ENCODE measurements around the gene SPDYE6.
"Not testable (repeated sequence)": the region's sequence is repeated elsewhere in the genome, so short reads cannot be mapped to it uniquely, and the experiment has no call there.

DNA sequence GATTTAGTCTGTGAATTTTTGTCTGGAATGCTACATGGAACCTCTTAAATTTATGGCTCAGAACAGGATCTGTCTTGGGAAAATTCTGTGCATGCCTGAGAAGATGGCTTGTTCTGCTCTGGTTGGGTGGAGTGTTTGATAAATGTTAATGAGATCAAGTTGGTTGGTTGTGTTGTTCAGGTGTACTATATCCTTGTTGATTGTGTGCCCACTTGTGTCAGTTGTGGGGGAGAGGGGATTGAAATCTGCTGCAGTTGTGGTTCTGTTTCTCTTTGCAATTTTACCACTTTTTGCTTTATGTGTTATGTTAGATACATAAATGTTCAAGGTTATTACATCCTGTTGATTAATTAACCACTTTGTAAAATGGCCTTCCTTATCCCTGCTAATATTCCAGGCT, 13.8 kb upstream of the SPDYE6 start:
- TF ChIP-seq, protein P1, sequence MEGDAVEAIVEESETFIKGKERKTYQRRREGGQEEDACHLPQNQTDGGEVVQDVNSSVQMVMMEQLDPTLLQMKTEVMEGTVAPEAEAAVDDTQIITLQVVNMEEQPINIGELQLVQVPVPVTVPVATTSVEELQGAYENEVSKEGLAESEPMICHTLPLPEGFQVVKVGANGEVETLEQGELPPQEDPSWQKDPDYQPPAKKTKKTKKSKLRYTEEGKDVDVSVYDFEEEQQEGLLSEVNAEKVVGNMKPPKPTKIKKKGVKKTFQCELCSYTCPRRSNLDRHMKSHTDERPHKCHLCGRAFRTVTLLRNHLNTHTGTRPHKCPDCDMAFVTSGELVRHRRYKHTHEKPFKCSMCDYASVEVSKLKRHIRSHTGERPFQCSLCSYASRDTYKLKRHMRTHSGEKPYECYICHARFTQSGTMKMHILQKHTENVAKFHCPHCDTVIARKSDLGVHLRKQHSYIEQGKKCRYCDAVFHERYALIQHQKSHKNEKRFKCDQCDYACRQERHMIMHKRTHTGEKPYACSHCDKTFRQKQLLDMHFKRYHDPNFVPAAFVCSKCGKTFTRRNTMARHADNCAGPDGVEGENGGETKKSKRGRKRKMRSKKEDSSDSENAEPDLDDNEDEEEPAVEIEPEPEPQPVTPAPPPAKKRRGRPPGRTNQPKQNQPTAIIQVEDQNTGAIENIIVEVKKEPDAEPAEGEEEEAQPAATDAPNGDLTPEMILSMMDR (IDR thresholded peaks at IDR 0.05): not testable (repeated sequence)
- TF ChIP-seq ZFX (IDR thresholded peaks at IDR 0.05; ENCODE audit: borderline replicate concordance): not testable (repeated sequence)

Measured in 22Rv1 (cell line).